Measurements from ENCODE around the gene GRAMD2A.

DNA sequence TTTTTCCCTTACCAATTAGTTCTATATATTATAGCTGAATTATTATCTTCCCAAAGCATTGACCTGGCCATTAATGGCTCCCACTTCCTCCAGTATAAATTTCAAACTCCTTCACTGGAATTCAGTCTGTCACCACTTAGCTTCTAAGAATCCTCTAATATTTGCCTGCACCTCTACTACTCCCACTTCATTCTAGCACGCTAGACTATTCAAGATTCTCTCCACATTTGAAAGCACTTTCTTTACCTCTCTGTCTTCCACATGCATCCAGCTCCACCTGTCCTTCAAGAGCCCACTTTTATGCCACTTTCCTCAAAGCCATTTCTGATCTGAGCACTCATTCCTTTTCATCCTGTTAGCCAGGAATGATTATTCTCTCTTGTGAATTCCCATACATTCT is 64.4 kb downstream of the GRAMD2A start:
- TF ChIP-seq, protein P1, sequence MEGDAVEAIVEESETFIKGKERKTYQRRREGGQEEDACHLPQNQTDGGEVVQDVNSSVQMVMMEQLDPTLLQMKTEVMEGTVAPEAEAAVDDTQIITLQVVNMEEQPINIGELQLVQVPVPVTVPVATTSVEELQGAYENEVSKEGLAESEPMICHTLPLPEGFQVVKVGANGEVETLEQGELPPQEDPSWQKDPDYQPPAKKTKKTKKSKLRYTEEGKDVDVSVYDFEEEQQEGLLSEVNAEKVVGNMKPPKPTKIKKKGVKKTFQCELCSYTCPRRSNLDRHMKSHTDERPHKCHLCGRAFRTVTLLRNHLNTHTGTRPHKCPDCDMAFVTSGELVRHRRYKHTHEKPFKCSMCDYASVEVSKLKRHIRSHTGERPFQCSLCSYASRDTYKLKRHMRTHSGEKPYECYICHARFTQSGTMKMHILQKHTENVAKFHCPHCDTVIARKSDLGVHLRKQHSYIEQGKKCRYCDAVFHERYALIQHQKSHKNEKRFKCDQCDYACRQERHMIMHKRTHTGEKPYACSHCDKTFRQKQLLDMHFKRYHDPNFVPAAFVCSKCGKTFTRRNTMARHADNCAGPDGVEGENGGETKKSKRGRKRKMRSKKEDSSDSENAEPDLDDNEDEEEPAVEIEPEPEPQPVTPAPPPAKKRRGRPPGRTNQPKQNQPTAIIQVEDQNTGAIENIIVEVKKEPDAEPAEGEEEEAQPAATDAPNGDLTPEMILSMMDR (IDR thresholded peaks at IDR 0.05): no peak
- TF ChIP-seq POLR2A (IDR thresholded peaks at IDR 0.05): no peak

All from uterus (tissue), 2 donors.